Coronary artery (tissue), 2 donors: ENCODE results near the gene KIAA2012.
A peak's percentile ranks its signal among the peaks of the same experiment; 100 is the strongest.

Experiments
- DNase-seq: peaks from one replicate; pipeline ENCODE4 v3.0.0-alpha.2; 2017; ENCODE audit warnings: low spot score
- H3K27ac ChIP-seq, 2 donors: fragments of 200-600 bp; sonication (generic); one replicate each; pipeline ENCODE4 v1.5.1; 2016 to 2019
- H3K4me3 ChIP-seq: fragments of 200-600 bp; sonication (generic); 2 replicates; pipeline ENCODE4 v1.5.1; 2016; ENCODE audit warnings: mild to moderate bottlenecking, moderate library complexity
- CTCF ChIP-seq: fragments of 200-600 bp; sonication (generic); IDR thresholded peaks from one replicate; pipeline ENCODE4 v1.5.1; 2019; ENCODE audit warnings: antibody characterized with exemption

The KIAA2012 gene

GRCh38 chr2:202157211-202157990 is 84.3 kb downstream of the KIAA2012 start:
- TF ChIP-seq CTCF = no peak
- Histone ChIP-seq H3K4me3 (no peak overlapping the region), H3K27ac (no peak overlapping the region)
- no peak for DNase-seq

GRCh38 chr2:202158796-202159195 is 85.7 kb downstream of the KIAA2012 start:
- Histone ChIP-seq H3K4me3 (no peak overlapping the region), H3K27ac (no peak overlapping the region)
- no peak for TF ChIP-seq CTCF
- no peak for DNase-seq

GRCh38 chr2:202161151-202161835 is 88.2 kb downstream of the KIAA2012 start:
- no peak for TF ChIP-seq CTCF
- H3K27ac ChIP-seq = no peak overlapping the region
- no peak for DNase-seq
- H3K4me3 ChIP-seq = no peak overlapping the region

GRCh38 chr2:202164411-202164810 is 91.4 kb downstream of the KIAA2012 start:
- Histone ChIP-seq H3K4me3 (no peak overlapping the region), H3K27ac (no peak overlapping the region)
- no peak for TF ChIP-seq CTCF
- DNase-seq = no peak

- H3K27ac ChIP-seq = no peak overlapping the region
- no peak for DNase-seq
- no peak for TF ChIP-seq CTCF
- no peak overlapping the region for H3K4me3 ChIP-seq
Observed at GRCh38 chr2:202165208-202165607, 92.2 kb downstream of the KIAA2012 start.

GRCh38 chr2:202165945-202166344 is 92.9 kb downstream of the KIAA2012 start:
- Histone ChIP-seq H3K4me3 (no peak overlapping the region), H3K27ac (no peak overlapping the region)
- no peak for DNase-seq
- TF ChIP-seq CTCF = no peak

- no peak overlapping the region for H3K4me3 ChIP-seq
- peak; percentile 24 for DNase-seq
- TF ChIP-seq CTCF = no peak
- H3K27ac ChIP-seq = no peak overlapping the region
Observed at GRCh38 chr2:202169131-202169530, 96.1 kb downstream of the KIAA2012 start.
